OCI-LY7 (cell line): ENCODE results near the gene WIPF3.

ENCODE experiments used
- EZH2phosphoT487 ChIP-seq: fragments of 200-600 bp; sonication (generic); IDR thresholded peaks from 2 replicates; pipeline ENCODE4 v1.6.1; 2018; ENCODE audit warnings: low read depth, borderline replicate concordance, mild to moderate bottlenecking, mixed run types, antibody characterized with exemption, low read length, moderate library complexity, mixed read lengths
- TF ChIP-seq, protein P1 (sequence below): fragments of 200-600 bp; sonication (generic); conservative IDR thresholded peaks from 2 replicates; pipeline ENCODE4 v1.5.1; 2014; ENCODE audit warnings: mild to moderate bottlenecking, antibody characterized with exemption, low read length, moderate library complexity, mixed read lengths

DNA sequence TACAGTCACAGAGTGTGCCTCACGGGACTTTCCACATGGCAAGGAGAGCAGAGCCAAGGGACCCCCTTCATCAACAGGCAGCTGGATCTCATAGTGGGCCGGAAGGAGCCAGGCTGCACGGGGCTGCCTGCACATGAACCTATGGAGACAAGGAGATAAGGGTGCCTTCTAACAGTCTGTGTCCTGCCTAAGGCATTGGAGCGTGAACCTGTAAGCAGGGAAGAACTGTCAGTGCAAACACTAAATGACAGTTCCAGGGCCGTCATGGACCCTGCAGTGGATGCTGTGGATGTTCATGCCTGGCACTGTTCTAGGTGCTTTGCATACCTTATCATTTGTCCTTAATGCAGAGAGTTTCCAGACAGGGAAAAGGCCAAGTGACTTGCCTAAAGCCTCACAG lies 85.9 kb downstream of the WIPF3 start:
- TF ChIP-seq, protein P1, sequence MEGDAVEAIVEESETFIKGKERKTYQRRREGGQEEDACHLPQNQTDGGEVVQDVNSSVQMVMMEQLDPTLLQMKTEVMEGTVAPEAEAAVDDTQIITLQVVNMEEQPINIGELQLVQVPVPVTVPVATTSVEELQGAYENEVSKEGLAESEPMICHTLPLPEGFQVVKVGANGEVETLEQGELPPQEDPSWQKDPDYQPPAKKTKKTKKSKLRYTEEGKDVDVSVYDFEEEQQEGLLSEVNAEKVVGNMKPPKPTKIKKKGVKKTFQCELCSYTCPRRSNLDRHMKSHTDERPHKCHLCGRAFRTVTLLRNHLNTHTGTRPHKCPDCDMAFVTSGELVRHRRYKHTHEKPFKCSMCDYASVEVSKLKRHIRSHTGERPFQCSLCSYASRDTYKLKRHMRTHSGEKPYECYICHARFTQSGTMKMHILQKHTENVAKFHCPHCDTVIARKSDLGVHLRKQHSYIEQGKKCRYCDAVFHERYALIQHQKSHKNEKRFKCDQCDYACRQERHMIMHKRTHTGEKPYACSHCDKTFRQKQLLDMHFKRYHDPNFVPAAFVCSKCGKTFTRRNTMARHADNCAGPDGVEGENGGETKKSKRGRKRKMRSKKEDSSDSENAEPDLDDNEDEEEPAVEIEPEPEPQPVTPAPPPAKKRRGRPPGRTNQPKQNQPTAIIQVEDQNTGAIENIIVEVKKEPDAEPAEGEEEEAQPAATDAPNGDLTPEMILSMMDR, result no peak
- TF ChIP-seq EZH2phosphoT487, result no peak
